ENCODE measurements around the gene MOV10. TPM values are rescaled to one million over a fixed set of nuclear protein-coding genes. Genes with fewer than 3 reads are reported as not detected.

MOV10 gene
- total RNA-seq, 1 donor from 2014 or later, result 36.7 TPM

DNA sequence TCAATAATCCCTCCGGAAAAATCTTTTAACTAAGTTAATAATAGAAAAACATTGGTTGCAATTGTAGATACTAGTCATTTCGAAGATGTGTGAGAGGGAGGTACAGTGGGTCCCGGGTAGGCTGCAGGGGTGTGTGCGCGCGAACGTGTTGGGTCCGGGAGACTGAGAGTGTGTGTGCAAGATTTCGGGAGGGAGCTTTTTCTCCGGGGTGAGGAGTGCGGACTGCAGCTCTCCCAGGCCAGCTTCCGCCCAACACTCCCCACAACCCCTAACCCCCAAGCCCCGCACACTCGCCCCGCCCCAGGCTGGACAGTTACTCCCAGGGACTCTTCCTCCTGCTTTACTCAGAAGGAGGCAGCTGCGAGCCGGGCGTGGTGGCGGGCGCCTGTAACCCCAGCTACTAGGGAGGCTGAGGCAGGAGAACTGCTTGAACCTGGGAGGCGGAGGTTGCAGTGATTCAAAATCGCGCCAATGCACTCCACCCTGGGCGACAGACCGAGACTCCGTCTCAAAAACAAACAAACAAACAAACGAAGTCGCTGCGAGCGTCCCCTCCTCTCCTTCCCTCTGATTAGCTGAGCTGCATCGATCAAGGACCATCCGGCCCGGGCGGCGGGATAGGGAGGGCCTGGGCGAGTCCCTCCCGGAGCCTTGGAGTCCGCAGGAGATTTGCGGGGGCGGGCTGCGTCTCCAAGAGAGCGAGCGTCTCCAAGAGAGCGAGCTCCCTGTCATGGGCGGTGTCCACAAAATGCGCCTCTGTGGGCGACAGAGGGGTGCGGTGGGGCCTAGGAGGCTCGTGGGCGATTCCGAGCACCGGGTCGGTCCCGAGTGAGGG lies 68.9 kb downstream of the MOV10 start:
- DNase-seq, result no peak

DNA sequence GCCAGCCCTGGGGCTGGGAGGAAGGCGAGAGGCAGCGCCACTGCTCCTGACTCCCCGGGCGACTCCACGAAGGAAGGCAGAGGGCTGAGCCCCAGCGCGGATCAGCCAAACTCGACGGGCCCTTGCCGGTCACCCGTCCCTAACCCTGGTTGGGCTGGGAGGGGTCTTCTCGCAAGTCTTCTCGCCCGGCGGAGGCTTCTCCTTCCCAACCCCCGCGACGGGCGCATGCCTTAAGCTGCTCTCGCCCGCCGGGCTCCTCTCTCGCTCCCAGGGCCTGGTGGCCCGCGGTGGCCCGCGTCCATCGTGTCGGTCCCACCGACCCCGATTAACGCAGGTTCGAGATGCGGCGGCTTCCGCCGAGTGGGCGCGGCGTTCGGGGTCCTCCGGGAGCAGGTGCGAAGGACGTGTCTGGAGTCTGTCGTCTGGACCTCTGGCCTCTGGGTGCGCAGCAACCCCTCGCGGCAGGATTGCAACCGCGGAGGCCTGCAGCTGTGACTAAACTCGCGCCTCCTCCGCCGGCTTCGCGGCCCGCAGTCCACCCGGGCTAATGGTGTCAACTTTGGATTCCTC lies 69.6 kb downstream of the MOV10 start:
- DNase-seq, result no peak

DNA sequence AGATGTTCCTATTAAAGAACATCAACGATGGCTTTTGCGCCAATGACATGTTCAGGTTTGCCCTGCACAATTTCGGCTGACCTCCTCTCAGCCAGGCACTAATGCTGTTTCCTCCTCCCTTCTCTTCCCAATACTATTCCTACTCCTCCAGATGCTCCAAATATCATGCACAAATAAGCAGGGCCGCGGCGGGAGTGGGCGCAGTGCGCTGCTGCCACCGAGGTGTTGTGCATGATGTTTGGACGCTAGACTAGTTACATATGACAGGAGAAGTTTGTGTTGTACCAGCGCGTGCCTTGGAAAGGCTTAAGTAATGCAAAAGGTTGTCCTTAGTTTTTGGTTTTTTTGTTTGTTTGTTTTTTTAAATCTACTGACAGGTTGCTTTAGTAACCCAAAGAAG lies 73.9 kb downstream of the MOV10 start:
- no peak for DNase-seq

Small RNA genes lying within 50 kb of the gene (small RNA-seq; reads per million reads assigned to genes)
- gene RNU7-70P (ENCODE audit: low replicate concordance), result not detected

Other genes with a start within 250 kb of the MOV10 start
- 4.7 TPM for gene WNT2B, start 165.7 kb upstream of the MOV10 start, total RNA-seq
- 20.9 TPM for gene ST7L, start 55.5 kb upstream of the MOV10 start, total RNA-seq
- 147 TPM for gene CAPZA1, start 54.8 kb upstream of the MOV10 start, total RNA-seq
- 108 TPM for gene RHOC, start 32.5 kb downstream of the MOV10 start, total RNA-seq
- 0.59 TPM for gene PPM1J, start 40.7 kb downstream of the MOV10 start, total RNA-seq